HG03520 (cell line): ENCODE measurements around the gene ACAP2.
"Not testable (repeated sequence)": the region's sequence is repeated elsewhere in the genome, so short reads cannot be mapped to it uniquely, and the experiment has no call there.

ENCODE experiments used
- ATAC-seq: cut with Tn5 transposase; IDR thresholded peaks from one replicate; pipeline ENCODE4 v1.9.1; 2021; ENCODE audit warnings: mild to moderate bottlenecking, moderate library complexity; ENCODE audit not compliant: unreplicated experiment

Gene ACAP2

DNA sequence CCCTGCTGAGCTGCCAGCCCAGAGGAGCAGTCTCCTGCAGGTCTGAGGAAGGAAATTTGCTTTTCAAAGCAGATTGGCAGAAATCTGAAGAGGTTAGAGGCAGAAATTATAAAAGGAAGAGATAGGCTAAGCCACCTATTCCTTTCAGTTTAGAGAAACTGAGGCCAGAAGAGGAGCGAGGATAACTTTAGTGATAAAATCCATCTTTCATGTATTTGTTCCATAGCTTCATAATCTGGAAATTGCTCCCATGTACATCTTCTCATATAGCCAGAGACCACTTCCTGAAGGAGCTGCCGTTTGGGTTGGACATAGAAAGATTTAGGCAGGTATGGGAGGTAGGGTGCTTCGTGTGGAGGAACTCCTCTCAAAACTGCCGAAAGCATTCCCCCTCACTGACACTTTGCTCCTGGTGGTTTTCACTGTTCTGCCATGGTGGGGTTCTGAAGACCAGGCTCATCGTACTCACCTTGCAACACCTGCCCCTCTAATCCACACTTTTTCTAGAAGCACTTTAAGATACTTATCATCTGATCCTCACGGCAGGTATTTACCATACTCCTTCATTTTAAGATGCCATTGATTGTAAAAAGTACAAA, 670 bp upstream of the ACAP2 start:
- no peak for ATAC-seq

DNA sequence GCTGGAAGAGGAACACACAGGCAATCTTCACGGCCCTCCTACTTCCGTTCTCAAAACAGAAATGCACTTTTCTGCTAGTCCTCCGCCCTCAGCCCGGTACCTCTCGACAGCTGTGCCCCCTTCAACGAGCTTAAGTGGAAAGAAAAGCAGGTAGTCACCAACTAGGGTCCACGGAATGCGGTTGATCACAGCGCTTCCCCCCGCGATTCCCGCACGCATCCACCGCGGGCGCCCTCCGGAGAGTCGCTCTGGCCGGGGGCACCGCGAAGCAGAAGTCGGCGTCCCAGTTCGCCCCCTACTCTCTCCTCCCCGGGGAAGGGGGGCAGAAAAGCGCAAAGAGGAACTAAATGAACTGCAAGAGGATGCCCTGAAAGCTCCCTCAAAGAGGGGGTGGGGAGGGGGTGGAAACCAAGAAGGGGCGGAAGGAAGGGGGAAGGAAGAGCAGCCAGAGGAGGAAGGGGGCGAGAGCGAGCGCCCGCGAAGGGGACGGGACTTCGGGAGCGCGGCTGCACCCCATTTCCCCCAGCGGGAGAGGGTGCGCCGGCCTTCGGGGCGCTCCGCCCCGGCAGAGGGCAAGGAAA, 738 bp downstream of the ACAP2 start:
- ATAC-seq: peak; percentile 1

DNA sequence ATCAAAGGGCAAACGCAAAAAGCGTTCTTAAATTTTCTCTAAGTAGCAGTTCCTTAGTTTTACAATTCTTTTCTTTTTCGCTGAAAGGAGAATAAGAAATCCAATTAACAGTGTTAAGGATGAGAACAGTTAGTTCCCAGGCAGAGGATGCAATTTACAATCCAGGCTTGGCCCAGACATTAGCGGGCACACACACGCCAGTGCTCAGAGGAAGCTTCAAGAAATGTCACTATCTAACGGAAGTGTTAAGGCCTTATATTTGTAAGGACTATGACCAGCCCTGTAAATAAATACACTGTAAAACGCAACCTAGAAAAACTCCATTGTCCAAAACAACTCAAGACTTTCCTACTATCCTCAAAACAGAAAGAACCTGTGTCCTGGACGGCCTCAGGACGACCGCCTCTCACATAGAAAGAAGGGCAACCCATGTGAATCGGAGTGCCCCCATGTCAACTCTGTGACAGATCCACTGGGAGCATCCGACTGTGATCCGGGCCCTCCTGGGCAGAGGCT, 1.3 kb downstream of the ACAP2 start:
- ATAC-seq: no peak

DNA sequence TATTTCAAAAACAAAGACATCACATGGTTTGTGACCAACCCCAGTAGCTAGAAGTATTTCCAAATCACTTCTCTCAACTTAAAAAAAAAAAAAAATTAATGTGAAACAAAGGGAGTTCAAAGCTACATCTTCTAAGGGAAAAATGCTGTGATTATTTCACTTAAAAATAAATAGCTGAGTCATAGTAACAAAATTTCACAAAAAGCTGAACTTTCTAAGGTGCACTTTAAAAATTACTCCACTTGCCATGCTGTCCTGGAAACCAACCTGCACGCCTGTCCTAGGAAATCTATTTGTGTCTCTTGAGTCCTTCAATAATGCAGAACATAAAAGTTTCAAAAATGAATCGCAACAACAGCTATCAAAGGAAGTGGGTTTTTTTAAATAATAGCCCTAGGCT, 1.8 kb downstream of the ACAP2 start:
- ATAC-seq: no peak

DNA sequence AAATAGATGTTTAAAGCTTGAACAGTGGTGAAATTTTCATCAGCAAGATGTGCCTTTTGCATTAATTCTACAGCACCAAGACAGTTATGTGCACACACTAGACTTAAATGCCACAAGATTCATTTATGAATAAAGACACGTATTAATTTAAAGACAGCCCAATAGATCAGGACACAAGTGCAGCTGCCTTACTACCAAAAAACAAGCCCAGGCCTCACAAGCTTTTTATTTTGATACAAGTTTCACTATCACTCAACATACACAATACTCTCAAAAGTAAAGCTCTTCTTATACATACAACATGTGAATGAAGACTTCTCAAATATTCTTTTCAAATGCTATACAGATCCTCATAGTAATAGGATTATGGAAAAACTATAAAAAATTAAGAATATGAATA, 2.4 kb downstream of the ACAP2 start:
- ATAC-seq: no peak

DNA sequence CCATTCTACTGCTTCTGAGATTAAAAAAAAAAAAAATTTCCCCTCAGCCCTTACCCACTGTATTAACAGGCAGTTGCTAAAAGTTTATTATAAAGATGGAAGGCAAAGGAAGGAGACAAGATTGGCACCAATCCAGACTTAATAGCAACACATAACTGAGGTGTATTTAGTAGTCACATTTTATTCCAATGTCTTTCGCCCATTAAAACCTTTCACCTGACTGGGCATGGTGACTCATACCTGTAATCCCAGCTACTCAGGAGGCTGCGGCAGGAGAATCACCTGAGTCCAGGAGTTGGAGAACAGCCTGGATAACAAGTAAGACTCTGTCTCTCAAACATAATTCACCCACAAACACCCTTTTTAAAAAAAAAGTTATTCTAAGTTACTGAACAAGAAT, 4.4 kb downstream of the ACAP2 start:
- ATAC-seq: no peak

DNA sequence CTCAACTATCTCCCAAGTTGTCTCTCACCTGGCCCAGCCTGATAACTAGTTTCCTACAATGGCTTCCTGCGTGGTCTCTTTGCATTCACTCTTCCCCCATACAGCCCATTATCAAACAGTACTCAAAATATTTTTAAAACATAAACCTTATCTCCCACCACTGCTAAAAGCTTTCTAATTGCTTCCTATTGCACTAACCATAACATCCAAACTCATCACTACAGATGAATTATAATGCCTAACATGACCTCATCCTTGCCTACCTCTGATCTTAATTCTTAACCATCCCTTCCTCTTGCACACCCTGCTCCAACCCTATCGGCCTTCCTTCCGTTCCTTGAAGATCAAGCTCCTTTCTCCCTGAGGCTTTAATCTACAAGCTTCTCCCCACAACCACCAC, 17.0 kb downstream of the ACAP2 start:
- ATAC-seq: no peak

DNA sequence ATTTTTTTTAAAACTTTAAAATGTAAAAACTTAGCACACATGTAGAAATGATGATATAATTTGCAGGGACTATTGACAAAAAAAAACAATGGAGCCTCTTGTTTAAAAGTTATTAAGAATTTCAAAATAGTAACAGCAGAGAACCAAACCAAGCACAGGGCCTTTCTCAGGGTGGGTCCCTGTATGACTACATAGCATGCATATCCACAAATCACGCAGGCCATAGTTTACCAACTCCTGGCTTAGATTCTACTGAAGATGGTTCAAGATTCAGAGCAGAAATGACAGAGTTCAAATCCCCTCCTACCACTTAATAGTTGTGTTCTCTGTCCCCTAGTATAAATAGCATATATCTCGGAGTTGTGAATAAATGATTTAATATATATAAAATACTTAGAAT, 19.0 kb downstream of the ACAP2 start:
- ATAC-seq: no peak

DNA sequence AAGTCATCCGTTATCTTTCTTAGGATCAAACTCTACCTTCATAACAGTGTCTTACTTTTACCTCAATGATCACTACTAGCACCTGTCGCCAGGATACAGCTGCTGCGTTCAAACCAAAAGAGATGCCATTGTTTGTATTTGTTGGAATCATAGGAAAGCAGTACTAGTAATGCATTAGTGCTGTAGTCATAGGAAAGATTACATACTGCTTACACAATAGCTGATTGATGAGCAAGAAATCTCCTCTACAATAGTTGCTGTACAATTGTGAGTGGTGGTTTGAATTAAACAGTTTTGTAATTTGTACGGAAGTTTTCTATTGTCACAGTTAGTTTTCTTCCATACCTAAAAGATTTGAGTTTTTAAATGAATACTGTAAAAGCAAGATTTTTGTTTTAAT, 21.4 kb downstream of the ACAP2 start:
- ATAC-seq: no peak

DNA sequence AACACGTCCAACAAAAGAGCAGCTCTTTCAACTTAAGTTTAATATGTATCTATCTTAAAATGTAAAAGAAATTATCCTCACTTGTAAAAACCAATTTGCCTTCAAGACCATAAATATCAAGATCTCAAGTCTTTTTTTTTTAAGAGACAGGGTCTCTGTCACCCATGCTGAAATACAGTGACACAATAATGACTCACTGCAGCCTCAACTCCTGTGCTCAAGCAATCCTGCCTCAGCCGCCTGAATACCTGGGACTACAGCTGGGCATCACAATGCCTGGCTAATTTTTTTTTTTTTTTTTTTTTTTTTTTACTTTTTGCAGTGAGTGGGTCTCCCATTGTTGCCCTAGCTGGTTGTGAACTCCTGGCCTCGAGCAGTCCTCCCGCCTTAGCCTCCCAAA, 26.0 kb downstream of the ACAP2 start:
- ATAC-seq: no peak

DNA sequence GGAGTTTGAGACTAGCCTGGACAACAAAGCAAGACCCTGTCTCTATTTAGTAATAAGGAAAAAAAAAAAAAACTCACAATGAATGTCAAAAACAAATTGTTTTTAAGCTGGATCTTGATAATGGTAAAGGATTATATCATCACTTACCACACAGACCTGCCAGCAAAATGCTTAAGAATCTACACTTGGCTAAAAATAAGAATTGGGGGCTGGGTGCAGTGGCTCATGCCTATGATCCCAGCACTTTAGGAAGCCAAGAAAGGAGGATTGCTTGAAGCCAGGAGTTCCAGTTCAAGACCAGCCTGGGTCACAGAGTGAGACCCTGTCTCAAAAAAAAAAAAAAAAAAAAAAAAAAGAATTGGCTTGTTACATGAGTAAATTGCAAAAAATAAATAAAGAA, 31.0 kb downstream of the ACAP2 start:
- ATAC-seq: no peak

DNA sequence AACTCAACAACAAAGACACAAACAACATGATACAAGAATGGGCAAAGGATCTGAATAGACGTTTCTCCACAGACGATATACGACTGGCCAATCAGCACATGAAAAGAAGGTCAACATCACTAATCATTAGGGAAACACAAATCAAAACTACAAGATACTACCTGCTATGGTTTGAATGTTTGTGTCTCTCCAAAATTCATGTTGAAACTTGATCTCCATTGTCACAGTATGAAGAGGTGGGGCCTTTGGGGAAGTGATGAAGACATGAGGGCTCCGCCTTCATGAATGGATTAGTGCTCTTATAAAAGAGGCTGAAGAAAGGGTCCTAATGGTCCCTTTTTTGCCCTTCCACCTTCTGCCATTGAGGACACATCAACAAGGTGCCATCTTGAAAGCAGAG, 32.3 kb downstream of the ACAP2 start:
- ATAC-seq: no peak

DNA sequence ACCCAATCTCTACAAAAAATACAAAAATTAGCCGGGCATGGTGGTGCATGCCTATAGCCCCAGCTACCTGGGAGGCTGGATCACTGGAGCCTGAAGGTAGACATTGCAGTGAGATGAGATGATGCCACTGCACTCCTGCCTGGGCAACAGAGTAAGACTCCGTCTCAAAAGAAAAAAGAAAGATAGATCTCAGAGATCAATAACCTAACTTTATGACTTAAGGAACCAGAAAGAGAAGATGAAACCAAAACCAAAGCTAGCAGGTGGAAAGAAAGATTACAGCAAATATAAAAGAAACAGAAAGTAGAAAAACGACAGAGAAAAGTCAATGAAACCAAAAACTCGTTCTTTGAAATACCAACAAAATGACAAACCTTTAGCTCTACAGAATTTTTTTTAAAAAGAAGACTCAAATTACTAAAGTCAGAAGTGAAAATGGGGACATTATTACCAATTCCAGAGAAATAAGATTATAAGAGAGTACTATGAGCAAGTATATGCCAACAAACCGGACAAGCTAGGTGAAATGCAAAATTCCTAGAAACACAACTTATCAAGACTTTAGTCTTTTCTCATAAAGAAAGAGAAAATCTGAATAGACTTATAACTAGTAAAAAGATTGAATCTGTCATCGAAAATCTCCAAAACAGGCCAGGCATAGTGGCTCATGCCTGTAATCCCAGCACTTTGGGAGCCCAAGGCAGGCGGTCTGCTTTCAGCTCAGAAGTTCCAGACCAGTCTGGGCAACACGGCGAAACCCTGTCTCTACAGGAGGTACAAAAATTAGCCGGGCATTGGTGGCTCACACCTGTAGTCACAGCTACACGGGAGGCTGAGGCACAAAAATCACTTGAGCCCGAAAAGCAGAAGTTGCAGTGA, 35.0 kb downstream of the ACAP2 start:
- no peak for ATAC-seq

DNA sequence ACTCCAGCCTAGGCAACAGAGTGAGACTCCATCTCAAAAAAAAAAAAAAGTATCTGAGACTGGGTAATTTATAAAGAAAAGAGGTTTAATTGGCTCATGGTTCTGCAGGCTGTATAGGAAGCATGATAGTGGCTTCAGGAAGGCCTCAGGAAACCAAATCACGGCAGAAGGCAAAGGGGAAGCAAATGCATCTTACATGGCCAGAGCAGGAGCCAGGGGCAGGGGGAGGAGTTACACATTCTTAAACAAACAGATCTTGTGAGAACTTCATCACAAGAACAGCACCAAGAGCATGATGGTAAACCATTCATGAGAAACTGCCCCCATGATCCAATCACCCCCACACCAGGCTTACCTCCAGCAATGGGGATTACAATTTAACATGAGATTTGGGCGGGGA, 37.2 kb downstream of the ACAP2 start:
- no peak for ATAC-seq

DNA sequence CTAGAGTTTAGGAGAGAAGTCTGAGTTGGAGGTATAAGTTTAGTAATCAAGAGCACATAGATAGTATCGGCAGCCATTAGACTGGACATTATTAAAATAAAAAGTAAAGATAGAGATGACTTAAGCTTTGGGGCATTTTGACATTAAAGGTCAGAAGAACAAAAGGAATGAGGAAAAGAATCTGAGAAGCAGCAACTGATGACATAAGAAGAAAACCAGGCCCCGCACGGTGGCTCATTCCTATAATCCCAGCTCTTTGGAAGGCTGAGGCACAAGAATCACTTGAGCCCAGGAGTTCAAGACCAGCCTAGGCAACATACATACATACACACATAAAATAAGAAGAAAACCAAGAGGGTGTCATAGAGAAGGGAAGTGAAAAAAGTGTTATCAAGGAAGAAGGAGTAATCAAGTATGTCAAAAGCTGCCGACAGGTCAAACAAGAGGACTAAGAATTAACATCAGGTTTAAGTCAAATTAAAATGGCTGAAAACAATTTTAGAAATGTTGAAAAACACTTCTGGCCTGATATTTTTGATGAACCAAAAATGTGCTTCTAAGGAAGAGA, 38.9 kb downstream of the ACAP2 start:
- no peak for ATAC-seq

DNA sequence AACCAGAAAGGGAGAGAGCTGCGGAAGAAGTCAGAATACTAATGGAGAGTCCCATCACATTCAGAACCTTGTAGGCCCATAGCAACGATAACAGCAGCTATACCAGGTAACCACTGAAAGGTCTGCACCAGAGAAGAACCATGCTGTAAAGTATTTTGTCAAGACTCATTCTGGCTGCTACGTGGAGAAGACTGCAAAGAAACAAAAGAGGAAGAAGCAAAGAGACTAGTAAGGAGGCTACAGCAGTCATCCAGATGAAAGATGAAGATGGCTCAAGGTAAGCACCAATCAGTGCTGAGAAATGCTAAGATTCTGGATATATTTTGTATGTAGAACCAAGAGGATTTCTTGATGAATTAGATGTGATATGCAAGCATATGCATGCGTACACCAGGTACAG, 39.6 kb downstream of the ACAP2 start:
- ATAC-seq: no peak

DNA sequence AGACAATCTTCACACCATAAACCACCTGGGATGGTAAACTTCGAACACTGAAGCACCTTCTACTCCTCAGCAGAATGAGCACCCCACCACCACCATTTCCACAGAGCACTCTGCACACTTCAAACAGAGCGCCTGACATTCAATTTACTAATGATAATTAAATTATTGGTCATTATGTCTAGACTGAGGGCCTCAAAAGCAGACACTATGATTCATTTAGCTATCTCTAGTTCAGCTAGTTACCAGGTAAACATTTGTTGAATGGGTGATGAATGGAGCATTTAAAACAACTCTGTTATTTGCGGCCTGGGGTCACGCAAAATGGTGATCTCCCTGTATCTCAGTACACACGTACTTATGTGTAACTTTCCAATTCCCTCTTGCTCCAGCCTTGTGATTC, 40.9 kb downstream of the ACAP2 start:
- no peak for ATAC-seq

DNA sequence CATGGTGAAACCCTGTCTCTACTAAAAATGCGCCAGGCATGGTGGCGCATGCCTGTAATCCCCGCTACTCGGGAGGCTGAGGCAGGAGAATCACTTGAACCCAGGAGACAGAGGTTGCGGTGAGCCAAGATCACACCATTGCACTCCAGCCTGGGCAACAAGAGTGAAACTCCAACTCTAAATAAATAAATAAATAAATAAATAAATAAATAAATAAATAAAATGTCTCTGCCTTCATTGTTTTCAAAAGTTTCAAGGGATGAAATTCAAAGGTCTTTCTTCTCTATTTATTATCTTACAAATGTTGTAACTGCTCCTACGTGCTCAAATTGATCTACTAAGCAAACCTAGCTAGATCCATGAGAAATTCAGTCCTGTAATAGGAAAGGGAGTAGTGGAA, 44.4 kb downstream of the ACAP2 start:
- ATAC-seq: not testable (repeated sequence)

DNA sequence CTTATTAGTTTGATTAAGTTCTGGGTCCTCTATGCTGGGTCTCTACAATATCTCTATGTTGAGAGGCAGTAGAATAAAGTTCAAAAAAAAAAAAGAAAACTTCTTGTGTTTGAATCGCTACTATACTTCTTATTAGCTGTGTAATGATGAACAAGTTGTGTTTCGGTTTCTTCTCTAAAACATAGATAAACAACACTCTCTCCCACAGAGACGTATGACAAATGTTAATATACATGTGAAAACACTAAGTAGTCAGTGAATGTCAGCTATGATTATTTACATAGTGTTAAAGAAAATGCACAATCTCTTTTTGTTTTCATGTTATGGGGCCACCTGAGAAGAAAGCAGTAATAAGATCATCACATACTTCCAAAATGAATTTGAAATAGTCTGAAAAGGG, 45.3 kb downstream of the ACAP2 start:
- ATAC-seq: no peak

DNA sequence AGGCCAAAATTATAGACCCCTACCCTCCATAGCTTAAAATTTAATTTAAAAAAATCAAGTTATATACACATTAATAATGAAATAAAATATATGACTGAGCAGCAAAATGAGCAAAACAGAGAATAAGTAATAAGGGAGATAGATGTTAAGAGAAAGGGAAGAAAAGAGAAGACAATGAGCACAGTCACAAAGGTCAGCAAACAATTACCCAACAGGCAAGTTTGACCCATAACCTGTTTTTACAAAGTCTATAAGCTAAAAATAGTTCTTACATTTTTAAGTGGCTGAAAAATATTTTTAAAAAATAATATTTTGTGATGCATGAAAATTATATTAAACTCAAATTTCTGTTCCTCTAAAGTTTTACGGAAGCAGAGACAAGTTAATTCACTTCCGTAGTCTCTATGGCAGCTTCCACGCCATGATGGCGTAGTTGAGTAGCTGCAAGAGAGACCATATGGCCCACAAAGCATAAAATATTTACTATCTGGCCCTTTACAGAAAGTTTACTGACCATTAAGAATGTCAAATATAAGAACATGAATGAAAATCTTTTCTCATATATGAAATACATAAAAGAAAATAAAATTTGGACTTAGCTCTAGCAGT, 47.5 kb downstream of the ACAP2 start:
- no peak for ATAC-seq

DNA sequence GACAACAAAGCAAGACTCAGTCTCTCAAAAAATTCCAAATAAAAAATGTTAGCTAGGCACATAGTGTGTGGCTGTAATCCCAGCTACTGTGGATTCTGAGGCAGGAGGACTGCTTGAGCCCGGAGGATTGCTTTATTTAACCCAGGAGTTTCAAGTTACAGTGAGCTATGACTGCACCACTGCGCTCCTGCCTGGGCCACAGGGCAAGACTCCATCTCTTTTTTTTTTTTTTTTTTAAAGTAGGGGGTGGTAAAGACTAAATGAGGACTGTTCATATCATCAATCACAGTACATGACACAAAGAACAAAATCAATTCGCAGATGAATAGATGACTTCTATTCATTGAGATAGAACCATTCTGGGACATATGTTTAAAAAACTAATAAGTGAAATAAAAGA, 48.1 kb downstream of the ACAP2 start:
- ATAC-seq: no peak
